GM12873 (cell line): Measurements from ENCODE around the gene ZBTB32.

ENCODE experiments used
- TF ChIP-seq, protein P1 (sequence below): IDR thresholded peaks from 2 replicates; pipeline ENCODE4 v1.5.1; 2012; ENCODE audit warnings: low read depth, mild to moderate bottlenecking, moderate library complexity, low read length, control low read depth; ENCODE audit not compliant: insufficient read depth; ENCODE audit errors: missing control alignments

ZBTB32 gene

DNA sequence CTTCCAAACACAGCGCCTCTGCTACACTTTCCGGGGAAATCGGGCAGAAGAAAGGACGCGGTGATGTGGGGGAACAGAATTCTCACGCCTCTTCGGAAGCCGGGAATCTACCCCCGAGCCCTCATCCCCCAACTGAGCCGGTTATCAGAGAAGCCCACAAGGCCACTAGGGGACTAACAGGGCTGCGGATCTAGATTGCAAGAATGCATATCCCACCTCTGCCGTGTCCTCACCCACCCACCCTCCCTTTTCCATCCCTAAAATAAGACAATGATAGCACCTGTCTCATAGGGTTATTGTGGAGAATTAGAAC is 36.8 kb downstream of the ZBTB32 start:
- TF ChIP-seq, protein P1, sequence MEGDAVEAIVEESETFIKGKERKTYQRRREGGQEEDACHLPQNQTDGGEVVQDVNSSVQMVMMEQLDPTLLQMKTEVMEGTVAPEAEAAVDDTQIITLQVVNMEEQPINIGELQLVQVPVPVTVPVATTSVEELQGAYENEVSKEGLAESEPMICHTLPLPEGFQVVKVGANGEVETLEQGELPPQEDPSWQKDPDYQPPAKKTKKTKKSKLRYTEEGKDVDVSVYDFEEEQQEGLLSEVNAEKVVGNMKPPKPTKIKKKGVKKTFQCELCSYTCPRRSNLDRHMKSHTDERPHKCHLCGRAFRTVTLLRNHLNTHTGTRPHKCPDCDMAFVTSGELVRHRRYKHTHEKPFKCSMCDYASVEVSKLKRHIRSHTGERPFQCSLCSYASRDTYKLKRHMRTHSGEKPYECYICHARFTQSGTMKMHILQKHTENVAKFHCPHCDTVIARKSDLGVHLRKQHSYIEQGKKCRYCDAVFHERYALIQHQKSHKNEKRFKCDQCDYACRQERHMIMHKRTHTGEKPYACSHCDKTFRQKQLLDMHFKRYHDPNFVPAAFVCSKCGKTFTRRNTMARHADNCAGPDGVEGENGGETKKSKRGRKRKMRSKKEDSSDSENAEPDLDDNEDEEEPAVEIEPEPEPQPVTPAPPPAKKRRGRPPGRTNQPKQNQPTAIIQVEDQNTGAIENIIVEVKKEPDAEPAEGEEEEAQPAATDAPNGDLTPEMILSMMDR, result peak; percentile 18

DNA sequence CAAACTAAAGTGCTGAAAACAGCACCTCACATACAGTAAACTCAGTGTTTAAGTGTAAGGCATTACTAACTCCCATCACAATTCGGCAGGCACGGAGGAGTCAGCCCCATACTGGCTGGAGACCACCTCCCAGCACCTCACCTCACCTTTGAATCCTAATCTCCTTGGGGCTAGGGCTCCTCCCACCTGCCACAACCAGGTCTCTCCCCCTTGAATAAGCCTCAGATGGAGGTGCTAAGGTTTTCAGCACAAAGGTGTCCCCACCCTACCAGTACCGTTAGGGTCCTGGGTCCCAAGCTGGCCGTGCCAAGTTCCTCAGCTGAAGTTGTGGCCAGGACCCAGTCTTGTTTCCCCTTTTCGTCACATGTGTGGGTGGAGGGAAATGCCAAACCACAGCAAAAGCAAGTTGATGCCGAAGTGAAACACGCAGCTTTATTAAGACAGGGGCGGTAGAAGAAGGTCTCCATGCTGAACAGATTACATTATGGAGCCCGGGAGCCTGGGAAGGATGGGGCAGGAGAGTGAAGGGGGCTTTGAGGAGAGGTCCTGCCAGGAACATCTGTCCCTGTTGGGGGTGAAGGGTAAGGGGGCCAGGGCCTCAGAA is 37.9 kb downstream of the ZBTB32 start, which contains the start of gene IGFLR1:
IGFLR1 (minus strand) TSS at position 332 of the 604 bp plus-strand sequence. CDS start 1,272 bp downstream, outside the sequence.
- TF ChIP-seq, protein P1, result no peak

DNA sequence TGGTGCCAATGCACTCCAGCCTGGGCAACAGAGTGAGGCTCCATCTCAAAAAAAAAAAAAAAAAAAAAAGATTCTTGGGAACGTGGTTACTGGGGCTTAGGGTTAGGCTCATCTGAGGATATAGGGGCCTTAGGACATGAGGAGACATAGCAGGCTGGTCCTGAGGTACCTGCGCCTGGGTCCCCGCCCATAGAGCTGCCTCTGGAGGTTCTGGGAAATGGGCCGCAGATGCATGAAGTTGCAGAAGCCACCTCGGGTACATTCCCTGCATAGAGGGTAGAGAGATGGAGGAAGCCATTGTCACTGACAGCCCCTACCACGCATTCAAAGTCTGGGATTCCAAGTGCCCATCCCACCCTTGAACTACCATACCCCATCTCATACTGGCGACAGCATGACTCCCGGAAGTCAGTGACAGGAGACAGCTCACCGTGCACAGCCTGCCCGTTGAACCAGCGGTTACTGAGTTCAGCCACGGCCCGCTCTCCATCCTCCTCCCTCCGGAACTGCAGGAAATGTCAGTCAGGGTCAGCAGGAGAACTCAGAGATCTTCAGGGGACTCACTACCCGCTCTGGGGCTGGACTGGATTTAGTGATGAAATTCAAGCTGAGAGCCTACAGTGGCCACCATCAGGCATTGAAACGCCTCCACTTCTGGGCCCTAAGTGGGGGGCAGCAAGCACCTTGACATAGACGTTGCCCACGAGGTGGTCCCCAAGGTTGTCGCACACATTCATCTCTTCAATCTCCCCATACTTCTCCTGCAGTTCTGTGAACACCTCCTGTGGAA is 39.5 kb downstream of the ZBTB32 start:
- TF ChIP-seq, protein P1, result no peak

DNA sequence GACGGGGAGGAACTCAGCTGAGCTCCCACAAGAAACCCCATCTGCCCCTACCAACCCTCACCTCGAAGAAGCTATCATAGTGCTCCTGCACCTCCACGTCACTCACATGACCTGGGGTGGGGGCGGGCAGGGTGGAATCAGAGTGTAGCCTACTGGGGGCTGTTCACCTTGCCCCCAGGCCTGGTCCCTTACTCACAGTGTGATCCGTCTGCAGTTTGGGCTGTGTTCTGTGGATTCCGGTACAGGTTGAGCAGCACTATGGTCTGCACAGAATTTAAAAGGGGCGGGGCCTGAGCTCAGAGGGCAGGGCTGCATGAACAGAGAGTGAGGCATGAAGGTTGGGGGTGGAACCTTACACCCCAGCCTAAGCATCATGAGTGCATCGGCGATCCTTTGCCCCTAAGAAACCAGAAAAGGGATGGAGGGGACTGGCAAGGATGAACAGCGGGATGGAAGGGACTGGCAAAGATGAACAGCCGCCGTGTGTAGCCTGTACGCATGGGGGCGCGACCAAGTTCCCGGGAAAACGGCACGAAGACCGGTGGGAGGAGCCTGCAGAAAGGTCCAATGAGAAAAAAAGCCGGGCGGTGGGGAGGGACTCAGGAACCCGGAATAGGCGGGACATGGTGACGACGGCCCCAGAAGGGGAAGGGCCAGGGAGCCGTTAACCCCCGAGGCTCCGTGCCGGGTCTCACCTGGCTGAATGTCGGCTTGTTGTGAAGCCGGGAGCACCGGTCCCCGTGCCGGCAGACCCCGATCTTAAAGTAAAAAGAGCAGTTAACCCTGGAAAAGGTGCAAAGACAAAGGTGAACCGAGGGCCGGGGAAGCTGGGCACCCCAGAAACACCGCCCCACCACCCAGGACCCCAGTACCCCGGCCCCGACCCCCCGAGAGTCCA is 40.3 kb downstream of the ZBTB32 start:
- TF ChIP-seq, protein P1, result peak; percentile 26

DNA sequence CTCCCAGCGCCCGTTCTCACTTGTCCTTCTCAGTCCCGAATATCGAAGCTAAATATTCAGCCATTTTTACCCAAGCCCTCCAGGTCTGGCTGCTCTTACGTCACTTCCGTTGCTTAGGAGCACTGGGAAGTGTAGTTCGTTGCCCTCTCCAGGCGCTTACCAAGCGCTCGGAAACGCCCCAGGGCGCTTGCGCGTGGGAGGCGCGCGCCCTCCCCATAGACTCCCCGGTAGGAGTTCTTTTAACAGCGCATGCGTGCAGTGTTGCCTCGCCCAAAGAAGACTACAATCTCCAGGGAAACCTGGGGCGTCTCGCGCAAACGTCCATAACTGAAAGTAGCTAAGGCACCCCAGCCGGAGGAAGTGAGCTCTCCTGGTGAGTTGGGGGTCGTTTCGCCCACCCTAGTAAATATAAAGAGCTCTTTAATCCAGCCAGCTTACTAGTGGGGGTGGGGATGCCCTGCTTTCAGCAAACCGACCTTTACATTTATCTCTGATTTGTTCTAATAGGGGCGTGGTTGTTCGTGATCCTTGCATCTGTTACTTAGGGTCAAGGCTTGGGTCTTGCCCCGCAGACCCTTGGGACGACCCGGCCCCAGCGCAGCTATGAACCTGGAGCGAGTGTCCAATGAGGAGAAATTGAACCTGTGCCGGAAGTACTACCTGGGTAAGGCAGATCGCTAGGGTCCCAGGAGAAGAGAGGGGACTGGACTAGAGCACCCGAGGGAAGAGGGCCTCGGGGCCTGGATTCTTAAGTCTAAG is 41.1 kb downstream of the ZBTB32 start, which contains the start of the genes PSENEN and U2AF1L4:
PSENEN (plus strand) TSS at position 324 of the 759 bp plus-strand sequence; CDS start at position 604, 280 bp downstream.
U2AF1L4 (minus strand) TSS at position 91 of the 759 bp plus-strand sequence; CDS start at position 64, 27 bp downstream.
- TF ChIP-seq, protein P1, result no peak

DNA sequence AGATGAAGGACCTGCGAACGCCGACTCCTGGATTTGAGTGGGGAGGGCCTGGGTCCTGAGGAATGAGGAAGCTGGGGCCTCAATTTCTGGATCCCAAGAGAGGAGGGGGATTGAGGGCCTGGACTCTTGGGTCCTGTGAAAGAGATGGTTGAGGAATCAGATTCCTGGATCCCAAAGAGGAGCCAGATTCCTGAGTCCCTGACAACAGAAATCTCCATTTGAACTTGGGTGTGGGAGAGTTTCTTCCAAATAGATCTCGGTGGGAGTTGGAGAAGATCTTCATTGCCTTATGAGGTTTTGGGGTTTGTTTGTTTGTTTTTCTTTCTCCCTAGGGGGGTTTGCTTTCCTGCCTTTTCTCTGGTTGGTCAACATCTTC is 41.7 kb downstream of the ZBTB32 start:
- TF ChIP-seq, protein P1, result no peak

DNA sequence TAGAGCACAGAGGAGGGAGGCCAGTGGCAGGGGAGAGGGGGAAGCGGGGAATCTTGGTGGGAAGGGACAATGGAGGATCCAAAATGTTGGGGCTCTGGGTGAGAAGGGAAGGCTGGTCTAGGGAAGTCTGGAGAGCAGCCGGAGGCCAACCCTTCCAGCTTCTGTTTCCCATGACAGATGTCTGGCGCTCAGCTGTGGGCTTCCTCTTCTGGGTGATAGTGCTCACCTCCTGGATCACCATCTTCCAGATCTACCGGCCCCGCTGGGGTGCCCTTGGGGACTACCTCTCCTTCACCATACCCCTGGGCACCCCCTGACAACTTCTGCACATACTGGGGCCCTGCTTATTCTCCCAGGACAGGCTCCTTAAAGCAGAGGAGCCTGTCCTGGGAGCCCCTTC is 42.2 kb downstream of the ZBTB32 start:
- TF ChIP-seq, protein P1, result no peak
